HG02981 (cell line): ENCODE data around the gene ENDOD1.
"Not testable (repeated sequence)": the region's sequence is repeated elsewhere in the genome, so short reads cannot be mapped to it uniquely, and the experiment has no call there.

ENCODE experiments used
- ATAC-seq: cut with Tn5 transposase; IDR thresholded peaks from one replicate; pipeline ENCODE4 v1.9.1; 2021; ENCODE audit warnings: mild to moderate bottlenecking, moderate library complexity; ENCODE audit not compliant: unreplicated experiment

The ENDOD1 gene

DNA sequence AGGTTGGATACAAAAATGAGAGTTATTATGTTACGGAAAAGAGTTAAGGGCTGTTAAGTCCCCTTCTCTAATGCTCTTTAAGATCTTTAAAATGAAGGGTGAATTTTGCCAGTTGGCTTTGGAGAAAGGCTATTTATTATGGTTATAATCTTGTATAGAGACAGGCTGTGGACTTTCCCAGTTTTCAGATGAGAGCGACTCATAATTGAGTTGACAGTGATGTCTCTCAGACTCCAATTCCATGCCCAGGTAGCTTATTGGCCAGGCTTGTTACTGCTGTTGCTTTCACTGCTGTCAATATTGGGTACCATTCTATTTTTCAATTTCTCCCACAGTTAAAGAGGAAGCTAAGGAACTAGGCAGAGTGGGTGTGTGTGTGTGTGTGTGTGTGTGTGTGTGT is 13.1 kb downstream of the ENDOD1 start:
- ATAC-seq, result no peak

- no peak for ATAC-seq
These were observed 14.1 kb downstream of the ENDOD1 start for GRCh38 chr11:95103701-95104100.

GRCh38 chr11:95104121-95104830 is 14.6 kb downstream of the ENDOD1 start:
- no peak for ATAC-seq

GRCh38 chr11:95104856-95105255 is 15.2 kb downstream of the ENDOD1 start:
- ATAC-seq, result no peak

GRCh38 chr11:95108159-95108611 is 18.5 kb downstream of the ENDOD1 start:
- no peak for ATAC-seq

DNA sequence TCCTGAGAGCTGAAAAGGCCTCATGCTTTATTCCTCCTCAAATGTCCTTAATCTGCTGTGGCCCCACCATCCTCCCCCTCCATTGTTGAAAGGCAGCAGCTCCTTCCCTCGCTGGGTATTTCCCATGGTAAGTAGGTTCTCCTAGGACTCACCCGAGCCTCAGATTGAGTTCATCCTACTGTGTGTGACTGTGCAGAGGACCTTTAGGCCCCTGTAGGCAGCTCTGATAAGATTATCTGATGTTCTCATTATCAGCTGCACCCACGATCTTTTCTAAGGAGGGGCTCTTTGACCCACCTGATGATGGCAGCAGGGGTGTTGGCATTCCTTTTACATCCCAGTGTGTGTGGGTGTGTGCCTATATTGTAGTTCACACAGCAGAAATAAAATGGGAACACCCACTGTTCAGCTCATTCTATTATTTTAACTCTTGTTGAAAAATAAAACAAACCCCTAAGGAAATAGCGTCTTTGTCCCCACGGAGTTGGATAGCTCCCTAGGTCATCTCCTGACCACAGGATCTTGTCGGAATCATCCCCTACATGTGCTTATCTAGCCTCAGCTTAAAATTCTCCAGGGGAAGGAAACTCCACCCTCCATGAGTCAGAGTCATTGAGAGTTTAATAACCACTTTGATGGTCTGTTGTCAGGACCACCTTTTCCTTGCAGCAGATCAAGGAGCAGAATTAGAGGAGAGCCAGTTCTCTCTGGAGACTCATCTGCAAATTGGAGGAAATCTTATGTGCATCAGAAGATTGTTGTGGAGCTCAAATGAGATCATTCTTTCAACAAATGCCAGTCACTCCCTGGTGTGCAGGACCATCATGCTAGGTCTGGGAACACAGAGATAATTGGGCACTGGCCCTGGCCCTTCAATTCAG is 19.3 kb downstream of the ENDOD1 start:
- ATAC-seq, result no peak

- not testable (repeated sequence) for ATAC-seq
These were observed 21.8 kb downstream of the ENDOD1 start for GRCh38 chr11:95111471-95111870.

DNA sequence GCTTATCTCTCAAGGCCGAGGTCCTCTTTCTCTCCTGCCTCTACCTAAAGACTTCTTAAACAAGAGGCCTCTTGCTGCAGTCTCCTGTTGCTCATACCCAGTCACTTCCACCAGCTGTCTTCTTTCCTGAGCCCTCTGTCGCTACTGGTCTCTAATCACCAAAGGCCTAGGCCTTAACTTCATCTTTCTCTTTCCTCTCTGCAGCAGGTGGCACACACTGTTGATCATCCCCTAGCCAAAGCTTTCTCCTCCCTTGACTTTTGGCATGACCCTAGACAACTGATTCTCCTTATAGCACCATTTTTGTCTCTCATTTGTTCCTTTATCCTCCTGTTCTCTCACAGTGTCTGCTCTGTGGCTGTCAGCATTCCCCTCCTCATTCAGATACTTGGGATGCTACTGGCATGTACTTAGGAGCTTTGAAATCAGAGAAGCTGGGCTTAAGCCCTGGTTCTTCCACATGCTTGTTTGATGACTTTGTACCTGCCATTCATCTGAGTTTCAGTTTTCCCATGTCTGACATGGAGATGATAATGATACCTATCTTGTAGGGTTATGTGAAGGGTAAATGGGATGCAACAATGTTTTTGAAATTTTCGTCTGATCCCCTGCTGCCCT is 22.4 kb downstream of the ENDOD1 start:
- no peak for ATAC-seq

GRCh38 chr11:95115597-95115996 is 26.0 kb downstream of the ENDOD1 start:
- no peak for ATAC-seq

DNA sequence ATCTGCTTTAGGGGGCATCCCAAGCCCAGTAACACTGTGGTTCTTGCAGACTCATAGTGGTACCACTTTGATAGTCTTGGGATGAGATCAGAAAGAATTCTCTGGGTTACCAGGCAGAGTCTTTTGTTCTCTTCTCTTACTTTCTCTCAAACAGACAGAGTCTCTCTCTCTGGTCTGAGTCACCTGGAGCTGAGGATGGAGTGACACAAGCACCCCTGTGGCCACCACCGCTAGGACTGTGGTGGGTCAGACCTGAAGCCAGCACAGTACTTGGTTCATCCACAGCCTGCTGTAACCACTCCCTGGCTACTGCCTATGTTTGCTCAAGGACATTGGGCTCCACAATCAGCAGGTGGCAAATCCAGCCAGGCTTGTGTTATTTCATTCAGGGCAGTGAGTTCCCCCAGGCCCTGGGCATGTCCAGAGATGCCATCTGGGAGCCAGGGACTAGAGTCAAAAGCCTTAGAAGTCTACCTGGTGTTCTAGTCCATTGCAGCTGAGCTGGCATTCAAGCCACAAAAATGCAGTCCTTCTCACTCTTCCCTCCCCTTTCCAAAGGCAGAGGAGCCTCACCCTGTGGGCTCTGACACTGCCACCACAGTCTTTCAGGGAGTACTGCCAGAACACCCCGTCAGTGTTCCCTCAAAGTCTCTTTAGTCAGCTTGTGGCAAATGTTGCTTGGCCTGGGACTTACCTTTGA is 29.9 kb downstream of the ENDOD1 start:
- peak; percentile 59 for ATAC-seq

GRCh38 chr11:95121698-95122097 is 32.1 kb downstream of the ENDOD1 start:
- no peak for ATAC-seq

DNA sequence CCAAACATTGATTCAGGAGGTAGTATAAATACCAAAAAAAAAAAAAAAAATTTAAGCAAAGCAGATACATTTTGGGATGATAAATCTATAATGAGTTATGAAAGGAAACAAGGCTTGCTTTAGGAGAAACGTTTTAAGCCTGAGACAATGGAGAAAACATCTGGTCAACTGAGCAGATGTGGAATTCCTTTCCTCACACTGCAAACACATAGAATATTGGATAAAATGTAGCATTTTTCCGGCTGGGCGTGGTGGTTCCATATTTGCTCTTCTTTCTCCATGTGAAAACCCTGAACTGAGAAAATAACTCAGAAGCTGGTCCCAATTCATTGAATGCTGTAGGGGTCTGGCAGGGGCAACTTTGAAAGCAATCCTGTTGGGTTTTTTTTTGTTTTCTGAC is 33.9 kb downstream of the ENDOD1 start:
- no peak for ATAC-seq

DNA sequence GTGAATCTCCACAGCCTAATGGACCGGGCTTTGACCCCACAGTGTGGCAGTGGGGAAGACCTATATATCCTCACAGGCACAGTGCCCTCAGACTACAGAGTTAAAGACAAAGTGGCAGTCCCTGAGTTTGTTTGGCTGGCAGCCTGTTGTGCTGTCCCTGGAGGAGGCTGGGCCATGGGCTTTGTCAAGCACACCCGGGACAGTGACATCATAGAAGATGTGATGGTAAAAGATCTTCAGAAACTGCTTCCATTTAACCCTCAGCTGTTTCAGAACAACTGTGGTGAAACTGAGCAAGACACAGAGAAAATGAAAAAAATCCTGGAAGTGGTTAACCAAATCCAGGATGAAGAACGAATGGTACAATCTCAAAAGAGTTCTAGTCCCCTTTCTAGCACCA is 39.0 kb downstream of the ENDOD1 start:
- no peak for ATAC-seq

DNA sequence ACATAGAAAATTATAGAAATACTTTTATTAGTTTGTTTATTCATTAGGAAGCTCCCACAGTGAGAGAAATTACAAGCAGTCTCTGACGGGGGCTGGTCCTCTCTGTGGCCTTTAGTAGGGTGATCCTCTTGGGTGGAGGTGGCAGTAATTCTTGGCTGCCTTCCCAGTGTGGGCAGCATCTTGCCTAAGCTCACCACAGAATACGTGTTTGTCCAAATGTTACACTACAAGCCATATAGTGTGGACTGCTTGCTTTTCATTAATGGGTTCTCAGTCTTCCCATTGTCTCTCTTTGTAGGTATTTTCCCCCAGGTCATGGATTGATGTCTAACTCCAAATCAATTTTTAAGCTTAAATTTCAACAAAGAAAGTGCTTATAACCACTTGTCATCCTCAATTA is 43.3 kb downstream of the ENDOD1 start:
- ATAC-seq, result no peak

- ATAC-seq, result no peak
These were observed 44.8 kb downstream of the ENDOD1 start for GRCh38 chr11:95134491-95134890.

GRCh38 chr11:95135155-95135554 is 45.5 kb downstream of the ENDOD1 start:
- ATAC-seq, result no peak

- no peak for ATAC-seq
These were observed 46.2 kb downstream of the ENDOD1 start for GRCh38 chr11:95135880-95136279.

- ATAC-seq, result not testable (repeated sequence)
These were observed 47.1 kb downstream of the ENDOD1 start for GRCh38 chr11:95136747-95137146.

- ATAC-seq, result no peak
These were observed 47.7 kb downstream of the ENDOD1 start for GRCh38 chr11:95137299-95137698.

DNA sequence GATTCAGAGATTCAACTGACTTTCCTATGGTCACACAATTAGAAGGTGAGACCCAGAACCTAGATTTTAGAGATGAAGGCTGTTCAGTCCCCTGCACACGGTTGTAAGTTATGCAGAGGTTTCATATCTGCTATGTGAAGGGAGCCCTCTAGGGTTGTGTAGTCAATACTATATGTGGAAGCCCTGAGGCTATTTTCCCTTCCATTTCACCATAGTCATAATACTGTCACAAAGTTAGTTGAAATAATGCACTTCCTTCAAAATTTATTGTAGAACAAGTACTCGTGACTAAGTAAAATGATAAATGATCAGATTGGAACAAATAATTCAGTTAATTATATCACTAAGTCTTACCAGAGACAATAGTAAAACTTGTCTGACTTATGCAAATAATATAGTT is 48.8 kb downstream of the ENDOD1 start:
- peak; percentile 69 for ATAC-seq

- ATAC-seq, result no peak
These were observed 50.9 kb downstream of the ENDOD1 start for GRCh38 chr11:95140397-95141033.
